ENCODE results near the gene SDK1.
"Not testable (repeated sequence)": the region's sequence is repeated elsewhere in the genome, so short reads cannot be mapped to it uniquely, and the experiment has no call there.

SDK1 gene

DNA sequence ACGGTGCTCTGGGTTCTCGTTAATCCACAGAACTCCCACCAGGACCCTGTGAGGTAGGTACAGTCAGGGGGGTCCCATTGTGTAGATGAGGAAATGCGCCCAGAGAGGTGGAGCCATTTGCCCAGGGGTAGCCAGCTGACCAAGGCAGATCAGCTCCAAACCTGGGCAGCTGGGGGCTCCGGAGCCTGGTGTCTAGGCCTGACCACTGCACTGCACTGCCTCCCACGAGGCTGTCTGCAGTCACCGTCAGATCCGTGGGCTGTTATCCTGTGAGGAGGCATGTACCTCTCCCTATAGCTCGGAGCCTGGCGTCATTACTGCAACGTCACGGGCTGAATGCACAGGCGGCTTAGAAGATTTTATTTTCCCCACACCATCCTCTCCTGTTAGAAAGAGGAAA lies 969.2 kb downstream of the SDK1 start:
- no peak for DNase-seq (ENCODE audit: extremely low read depth in 1 of 2, low read depth in 1 of 2)

DNA sequence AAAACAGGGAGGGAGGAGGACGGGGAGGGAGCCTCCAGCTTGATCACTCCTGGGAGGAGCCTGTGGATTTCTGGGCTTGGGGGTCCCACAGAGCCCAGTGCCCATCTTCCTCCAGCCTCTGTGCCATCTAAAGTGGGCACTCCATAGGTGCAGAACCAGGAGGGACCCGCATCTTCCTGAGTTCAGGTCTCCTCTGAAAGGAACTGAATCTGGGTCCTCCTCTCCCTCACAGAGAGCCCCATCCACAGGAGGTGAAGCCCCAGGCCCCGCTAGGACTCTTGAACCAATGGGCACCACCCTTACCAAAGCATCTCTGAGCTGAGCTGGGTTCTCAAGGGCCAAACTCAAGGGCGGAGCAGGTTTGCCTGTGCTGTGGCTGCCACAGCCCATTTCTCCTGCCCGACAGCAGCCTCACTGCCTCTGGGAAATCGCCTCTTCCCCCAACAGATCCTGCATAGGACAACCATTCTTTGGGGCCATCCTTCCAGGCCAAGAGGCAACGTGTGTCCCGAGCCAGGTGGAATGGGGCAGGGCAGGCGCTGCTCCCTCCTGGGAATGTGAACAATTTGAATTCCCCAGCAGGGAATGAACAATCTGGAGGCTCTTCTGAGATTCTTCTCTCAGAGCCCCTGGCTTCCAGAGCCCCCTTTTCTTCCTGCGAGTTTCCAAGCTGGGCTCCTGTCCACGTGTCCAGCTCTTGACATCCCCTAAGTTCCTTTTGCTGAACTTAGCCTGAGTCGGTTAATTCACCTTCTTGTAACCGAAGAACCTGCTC lies 970.1 kb downstream of the SDK1 start:
- DNase-seq (ENCODE audit: extremely low read depth in 1 of 2, low read depth in 1 of 2) = no peak

GRCh38 chr7:4271716-4272015 lies 970.6 kb downstream of the SDK1 start:
- no peak for DNase-seq (ENCODE audit: extremely low read depth in 1 of 2, low read depth in 1 of 2)

DNA sequence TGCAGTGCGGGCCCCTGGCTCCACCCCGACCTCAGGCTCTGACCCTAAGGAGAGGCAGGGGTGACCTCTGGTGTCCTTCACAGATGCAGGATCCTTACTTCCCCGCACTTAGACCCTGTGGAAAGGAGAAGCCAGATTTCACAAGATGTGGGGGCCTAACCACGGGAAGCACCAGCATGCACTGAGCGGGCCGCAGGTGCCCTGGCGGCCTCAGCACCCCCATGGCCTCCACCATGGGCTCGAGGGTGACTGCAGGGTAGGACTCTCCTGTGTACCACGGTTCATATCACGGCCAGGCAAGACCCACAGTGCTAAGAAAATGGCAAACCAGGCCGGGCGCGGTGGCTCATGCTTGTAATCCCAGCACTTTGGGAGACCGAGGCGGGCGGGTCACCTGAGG lies 971.1 kb downstream of the SDK1 start:
- DNase-seq (ENCODE audit: extremely low read depth in 1 of 2, low read depth in 1 of 2) = no peak

- DNase-seq (ENCODE audit: extremely low read depth in 1 of 2, low read depth in 1 of 2) = no peak
Measured at GRCh38 chr7:4273566-4274230, 972.6 kb downstream of the SDK1 start.

- DNase-seq (ENCODE audit: extremely low read depth in 1 of 2, low read depth in 1 of 2) = no peak
Measured at GRCh38 chr7:4274286-4274685, 973.2 kb downstream of the SDK1 start.

DNA sequence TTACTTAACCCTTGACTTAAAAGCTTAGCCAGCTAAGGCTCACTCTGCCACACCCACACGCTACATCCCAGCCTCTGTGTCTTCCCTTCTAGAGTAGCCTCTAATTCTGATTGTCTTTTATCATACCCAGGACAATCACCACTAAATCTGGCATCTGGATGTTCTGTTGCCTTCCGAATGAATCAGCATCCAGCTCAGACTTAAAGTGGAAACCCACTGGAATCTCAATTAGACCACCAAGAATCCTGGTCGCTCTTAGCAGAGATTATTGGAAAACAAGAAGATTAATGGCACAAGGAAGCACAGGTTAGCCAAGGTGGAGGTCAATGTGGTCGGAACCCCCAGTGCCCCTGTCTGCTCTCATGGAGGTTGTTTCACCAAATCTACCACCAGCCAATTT lies 976.9 kb downstream of the SDK1 start:
- DNase-seq (ENCODE audit: extremely low read depth in 1 of 2, low read depth in 1 of 2) = no peak

GRCh38 chr7:4279216-4279615 lies 978.2 kb downstream of the SDK1 start:
- no peak for DNase-seq (ENCODE audit: extremely low read depth in 1 of 2, low read depth in 1 of 2)

GRCh38 chr7:4281231-4281993 lies 980.4 kb downstream of the SDK1 start:
- DNase-seq (ENCODE audit: extremely low read depth in 1 of 2, low read depth in 1 of 2) = no peak

DNA sequence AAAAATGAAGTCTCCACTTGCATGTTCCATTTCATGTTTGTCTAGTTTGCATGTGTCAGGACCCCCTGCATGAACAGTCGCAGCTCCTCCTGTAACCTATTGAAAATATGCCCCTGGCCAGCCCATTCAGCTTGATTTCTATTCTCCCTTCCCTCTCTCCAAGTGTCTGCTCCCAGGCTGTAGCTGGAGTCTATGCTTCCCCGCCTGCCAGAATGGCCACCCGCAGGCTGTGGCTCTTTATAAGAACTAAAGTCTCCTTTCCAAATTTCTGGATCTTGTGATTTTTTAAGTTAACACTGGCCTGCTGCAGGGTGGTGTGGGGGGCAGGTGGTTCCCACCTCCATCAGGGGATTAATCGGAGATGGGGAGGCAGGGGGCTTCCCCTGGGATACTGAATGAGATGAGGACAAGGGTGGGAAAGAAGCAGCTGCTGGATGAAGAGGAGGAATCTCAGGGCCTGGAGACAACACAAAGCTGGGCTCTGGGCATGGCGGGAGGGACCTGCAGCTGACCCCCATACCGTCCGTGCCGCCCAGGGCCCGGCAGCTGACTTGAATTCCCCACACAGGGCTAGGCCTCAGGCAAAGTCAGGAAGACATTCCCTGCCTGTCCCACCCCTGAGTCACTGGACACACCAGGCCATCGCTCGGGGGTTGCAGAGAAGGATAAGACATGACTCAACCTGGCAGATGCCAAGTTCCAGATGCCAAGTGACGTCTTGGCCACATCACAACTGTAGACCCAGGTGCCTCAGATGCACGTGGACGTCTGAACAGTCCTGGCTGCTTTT lies 981.6 kb downstream of the SDK1 start:
- DNase-seq (ENCODE audit: extremely low read depth in 1 of 2, low read depth in 1 of 2) = no peak

- DNase-seq (ENCODE audit: extremely low read depth in 1 of 2, low read depth in 1 of 2) = no peak
Measured at GRCh38 chr7:4286351-4286750, 985.3 kb downstream of the SDK1 start.

DNA sequence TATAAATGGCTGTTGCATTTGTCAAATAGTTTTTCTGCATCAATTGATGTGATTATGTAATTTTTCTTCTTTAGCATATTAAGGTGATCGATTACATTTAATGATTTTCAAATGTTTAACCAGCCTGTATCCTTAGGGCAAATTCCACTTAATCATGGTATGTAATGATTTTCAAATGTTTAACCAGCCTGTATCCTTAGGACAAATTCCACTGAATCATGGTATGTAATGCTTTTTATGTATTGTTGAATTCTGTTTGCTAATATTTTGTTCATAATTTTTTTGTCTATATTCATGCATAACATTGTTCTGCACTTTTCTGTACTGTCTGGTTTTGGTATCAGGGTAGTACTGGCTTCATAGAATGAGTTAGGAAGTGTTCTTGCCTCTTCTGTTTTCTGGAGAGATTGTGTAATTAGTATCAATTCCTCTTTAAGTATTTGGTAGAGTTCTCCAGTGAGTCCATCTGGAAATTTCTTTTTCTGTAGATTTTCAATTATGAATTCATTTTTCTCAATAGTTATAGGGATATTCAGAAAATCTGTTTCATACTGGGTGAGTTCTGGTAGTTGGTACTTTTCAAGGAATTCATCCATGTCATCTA lies 987.8 kb downstream of the SDK1 start:
- DNase-seq (ENCODE audit: extremely low read depth in 1 of 2, low read depth in 1 of 2) = no peak

- DNase-seq (ENCODE audit: extremely low read depth in 1 of 2, low read depth in 1 of 2) = no peak
Measured at GRCh38 chr7:4297165-4297917, 996.3 kb downstream of the SDK1 start.

- no peak for DNase-seq (ENCODE audit: extremely low read depth in 1 of 2, low read depth in 1 of 2)
Measured at GRCh38 chr7:4297918-4298219, 996.8 kb downstream of the SDK1 start.

DNA sequence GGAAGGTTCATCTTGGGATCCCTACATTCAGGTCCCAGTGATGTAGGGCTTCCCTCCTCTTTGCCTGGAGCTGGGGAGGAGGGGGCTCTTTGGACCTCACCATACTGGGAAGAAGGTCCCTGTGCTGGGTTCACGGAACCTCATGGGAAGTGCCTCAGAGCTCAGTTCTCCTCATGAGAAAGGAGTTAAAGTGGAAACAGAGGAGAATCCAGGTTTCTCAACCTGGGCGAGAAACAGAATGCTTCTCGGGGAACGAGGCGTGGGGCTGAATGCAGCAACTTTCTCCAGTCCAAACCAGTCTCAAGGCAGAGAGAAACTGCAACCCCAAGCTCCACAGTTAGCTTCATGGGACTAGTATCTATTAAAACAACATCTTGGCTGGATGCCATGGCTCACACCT lies 998.4 kb downstream of the SDK1 start:
- no peak for DNase-seq (ENCODE audit: extremely low read depth in 1 of 2, low read depth in 1 of 2)

DNA sequence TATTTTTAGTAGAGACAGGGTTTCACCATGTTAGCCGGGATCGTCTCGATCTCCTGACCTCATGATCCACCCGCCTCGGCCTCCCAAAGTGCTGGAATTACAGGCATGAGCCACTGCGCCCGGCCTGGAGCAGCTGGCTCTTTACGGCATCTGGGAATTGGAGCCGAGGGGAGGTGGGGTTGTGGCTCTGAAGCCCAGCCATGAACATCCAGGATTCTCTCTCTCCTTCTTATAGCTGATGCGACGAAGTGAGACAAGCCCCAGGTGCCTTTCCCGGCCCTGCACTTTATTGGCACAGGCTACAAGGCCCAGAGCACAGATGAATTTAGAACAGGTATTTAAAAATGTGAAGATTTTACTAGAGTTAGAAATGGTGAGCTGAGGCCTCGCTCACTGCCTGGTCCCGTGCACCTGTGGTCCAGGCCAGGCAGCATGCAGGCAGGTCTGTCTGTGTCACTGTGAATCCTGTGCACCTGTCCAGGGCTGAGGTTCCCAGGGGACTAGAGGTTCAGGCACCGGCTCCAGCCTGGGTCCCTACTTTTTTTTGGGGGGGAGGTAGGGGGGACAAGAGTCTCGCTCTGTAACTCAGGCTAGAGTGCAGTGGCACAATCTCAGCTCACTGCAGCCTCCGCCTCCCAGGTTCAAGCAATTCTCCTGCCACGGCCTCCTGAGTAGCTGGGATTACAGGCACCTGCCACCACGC lies 1001.3 kb downstream of the SDK1 start:
- DNase-seq (ENCODE audit: extremely low read depth in 1 of 2, low read depth in 1 of 2) = no peak

DNA sequence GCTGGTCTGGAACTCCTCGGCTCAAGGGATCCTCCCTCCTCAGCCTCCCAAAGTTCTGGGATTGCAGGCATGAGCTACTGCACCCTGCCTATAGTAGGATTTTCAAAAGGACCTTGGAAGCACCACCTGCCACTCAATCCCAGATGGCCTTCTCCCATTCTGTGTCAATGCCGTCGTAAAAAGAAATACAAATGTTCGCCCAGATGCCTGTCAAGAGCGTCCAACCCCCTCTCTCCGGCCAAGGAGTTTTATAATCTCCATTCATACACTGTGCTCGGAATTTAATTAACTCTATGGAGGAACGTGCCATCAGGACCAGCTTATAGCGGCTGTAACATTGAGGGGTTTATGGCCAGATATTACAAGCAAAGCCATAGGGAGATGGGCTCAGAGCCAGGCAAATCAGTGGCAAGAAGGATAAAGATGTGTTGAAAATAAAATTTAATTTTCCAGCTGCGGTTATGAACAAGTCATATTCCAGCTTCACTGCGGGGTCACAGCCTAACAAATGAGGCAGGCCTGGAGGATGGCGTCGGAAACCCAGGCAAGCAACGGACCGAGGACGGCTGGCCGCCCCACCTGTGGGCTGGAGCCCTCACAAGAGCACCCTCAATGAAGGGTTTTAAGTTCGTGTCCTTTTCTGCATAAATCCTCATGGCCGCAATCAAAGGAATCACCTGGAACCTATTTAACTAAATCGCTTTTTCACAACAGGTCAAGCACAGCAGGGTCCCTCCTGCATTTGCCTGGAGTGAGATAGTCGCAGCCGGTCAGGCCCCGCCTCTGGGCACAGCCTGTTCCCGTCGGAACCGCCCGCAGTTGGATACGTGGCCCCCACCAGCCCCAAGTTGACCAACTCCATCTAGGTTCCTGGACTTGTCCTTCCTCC lies 1006.5 kb downstream of the SDK1 start:
- DNase-seq (ENCODE audit: extremely low read depth in 1 of 2, low read depth in 1 of 2) = no peak

GRCh38 chr7:4308205-4308590 lies 1007.1 kb downstream of the SDK1 start:
- DNase-seq (ENCODE audit: extremely low read depth in 1 of 2, low read depth in 1 of 2) = no peak

DNA sequence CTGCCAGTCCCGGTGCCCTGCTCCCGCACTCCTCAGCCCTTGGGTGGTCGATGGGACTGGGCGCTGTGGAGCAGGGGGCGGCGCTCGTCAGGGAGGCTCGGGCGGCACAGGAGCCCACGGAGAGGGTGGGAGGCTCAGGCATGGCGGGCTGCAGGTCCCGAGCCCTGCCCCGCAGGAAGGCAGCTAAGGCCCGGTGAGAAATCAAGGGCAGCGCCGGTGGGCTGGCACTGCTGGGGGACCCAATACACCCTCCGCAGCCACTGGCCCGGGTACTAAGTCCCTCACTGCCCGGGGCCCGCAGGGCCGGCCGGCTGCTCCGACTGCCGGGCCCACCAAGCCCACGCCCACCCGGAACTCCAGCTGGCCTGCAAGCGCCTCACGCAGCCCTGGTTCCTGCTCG lies 1012.9 kb downstream of the SDK1 start:
- DNase-seq (ENCODE audit: extremely low read depth in 1 of 2, low read depth in 1 of 2) = not testable (repeated sequence)
